Muscle of arm (tissue), 12 donors: ENCODE measurements around the gene SEL1L3. TPM values are rescaled to one million over a fixed set of nuclear protein-coding genes. Genes with fewer than 3 reads are reported as not detected.

Source experiments
- DNase-seq: peaks from one replicate; pipeline ENCODE4 v3.0.0-alpha.2; 2013
- polyA plus RNA-seq, 12 donors: library from polyadenylated mRNA; unstranded; fragments of 120-200 nt; gene quantifications; one replicate each; pipeline ENCODE4 v1.2.1, GENCODE V29; 2013; ENCODE audit not compliant: insufficient read length in 12 of 12

SEL1L3 gene
- polyA plus RNA-seq, 12 donors = 14.1 to 30.1 (median 19.5) TPM; not detected in 1

GRCh38 chr4:25795091-25795490 lies 67.7 kb downstream of the SEL1L3 start:
- DNase-seq = no peak

DNA sequence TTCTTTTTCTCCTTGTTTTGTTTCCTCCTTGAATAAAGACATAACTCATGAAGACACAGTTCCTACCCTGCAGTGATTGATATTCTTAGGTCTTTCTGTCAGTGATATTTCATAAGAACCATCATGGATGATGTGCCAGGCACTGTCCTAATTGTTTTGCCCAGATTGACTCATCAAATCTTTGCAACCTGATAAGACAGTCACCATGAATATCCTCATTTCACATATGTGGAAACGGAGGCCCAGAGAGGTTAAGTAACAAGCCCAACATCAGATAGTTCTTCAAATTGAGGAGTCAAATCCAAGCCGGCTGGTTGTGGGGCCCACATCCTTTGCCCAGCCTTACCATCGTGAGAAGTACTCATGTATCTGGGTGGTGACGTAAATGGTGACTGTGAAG lies 69.9 kb downstream of the SEL1L3 start:
- no peak for DNase-seq

- DNase-seq = no peak
Measured at GRCh38 chr4:25792200-25792791, 70.5 kb downstream of the SEL1L3 start.

- no peak for DNase-seq
Measured at GRCh38 chr4:25790024-25790423, 72.8 kb downstream of the SEL1L3 start.

- no peak for DNase-seq
Measured at GRCh38 chr4:25788703-25789238, 74.0 kb downstream of the SEL1L3 start.

- no peak for DNase-seq
Measured at GRCh38 chr4:25786497-25787065, 76.2 kb downstream of the SEL1L3 start.

DNA sequence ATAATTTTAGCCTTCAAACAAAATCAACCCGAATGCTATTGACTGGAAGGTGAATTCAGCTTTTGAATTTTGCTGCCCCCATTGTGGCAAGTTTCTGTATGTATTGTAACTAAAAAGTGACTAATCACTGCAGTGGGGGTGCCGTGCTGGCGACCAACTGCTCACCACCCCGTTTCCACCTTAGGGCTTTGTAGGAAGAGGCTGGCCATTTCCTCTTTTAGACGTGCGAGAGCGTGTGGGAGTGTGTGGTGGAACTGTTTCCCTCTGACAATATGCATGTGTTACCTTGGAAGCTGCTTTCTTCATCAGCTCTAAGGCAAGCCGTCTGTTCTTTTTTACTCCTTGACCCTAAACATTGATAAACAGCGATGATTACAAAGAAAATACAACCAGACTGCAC lies 78.8 kb downstream of the SEL1L3 start:
- DNase-seq = no peak

DNA sequence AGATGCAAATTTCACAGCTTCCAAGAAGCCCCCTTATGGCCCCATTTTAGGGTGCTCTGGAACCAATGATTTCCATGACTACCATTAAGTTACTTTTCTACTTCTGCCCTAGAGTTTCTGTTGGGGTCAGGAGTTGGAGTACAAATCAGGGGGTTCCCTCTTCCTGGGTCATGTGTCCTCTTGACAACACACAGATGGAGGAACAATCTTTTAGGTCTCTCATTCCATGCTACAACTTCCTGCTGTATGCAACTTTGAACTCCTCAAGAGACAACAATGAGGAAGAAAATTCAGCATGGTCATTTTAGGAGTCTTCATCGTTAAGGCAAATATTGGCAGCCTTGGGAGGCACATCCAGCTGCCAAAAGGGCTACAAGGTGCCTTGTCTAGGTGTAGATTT lies 79.7 kb downstream of the SEL1L3 start:
- no peak for DNase-seq

- no peak for DNase-seq
Measured at GRCh38 chr4:25782482-25782881, 80.3 kb downstream of the SEL1L3 start.

DNA sequence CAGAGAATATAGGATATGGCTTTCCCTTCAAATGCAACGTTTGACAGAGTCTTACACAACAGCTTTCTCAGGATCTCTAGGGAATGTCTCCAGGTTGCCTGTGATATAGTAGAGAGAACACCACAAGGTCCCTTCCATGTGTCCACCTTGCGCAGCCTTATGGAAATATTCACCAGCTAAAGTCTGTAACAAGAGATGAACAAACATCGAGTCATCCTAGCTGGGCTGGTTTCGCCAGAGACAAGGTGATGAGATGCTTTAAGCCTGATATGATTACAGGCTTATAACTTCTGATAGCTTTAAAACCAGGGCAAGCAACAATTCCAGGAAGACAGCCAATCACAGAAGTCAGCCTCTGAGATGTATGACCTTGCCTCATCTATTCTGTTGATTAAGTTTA lies 83.8 kb downstream of the SEL1L3 start:
- DNase-seq = no peak

DNA sequence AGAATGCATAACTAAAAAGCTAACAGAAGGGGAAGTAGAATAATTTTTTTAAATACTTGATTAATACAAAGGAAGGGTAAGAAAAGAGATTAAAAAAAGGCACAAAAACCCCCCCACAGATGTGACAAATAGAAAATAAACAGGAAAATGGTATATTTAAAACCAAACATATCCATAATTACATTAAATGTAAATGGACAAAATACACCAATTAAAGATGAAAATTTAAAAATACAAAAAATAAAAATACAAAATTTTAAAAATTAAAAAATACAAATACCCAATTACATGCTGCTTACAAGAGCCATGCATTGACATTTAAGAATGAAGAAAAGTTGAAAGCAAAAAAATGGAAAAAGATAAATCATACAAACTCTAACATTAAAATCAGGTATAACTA lies 86.0 kb downstream of the SEL1L3 start:
- no peak for DNase-seq

- DNase-seq = no peak
Measured at GRCh38 chr4:25775166-25775565, 87.6 kb downstream of the SEL1L3 start.

DNA sequence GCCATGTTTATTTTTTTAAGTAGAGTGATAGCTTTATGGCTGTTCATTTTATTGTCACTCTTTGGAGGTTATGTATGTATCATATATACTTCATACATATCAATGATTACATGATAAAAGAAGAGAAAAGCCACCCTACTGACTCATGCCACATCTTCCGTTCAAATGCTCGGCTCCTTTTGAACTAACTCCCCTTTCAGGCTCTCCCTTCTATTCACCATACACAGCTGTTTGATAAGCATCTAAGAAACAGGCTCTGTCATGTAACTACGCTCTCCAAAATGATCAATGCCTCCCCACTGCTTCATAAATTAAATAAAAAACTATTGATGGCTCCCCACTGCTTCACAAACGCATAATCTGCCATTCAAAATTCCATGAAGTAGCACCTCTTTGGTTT lies 89.4 kb downstream of the SEL1L3 start:
- DNase-seq = no peak

- no peak for DNase-seq
Measured at GRCh38 chr4:25771672-25772071, 91.1 kb downstream of the SEL1L3 start.

GRCh38 chr4:25770847-25771246 lies 91.9 kb downstream of the SEL1L3 start:
- no peak for DNase-seq

DNA sequence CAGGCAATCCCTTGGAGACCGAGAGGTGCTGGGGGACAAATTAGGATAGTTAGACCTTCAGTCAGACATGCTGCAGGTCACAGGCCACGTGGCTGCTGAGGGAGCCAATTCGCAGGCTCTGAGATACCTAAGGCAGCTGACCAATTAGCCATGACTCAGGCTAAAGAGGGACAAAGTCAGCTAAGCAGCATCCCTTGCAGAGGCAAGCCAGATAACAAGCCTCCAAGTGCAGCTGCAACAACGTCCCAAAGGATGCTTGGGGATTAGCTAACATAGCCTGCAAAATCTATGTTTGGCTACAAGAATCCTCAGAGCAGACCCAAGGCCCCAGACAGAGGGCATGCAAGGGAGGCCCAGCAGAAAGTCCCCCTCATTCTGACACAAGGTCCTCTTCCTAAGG lies 93.5 kb downstream of the SEL1L3 start:
- DNase-seq = peak; percentile 31

DNA sequence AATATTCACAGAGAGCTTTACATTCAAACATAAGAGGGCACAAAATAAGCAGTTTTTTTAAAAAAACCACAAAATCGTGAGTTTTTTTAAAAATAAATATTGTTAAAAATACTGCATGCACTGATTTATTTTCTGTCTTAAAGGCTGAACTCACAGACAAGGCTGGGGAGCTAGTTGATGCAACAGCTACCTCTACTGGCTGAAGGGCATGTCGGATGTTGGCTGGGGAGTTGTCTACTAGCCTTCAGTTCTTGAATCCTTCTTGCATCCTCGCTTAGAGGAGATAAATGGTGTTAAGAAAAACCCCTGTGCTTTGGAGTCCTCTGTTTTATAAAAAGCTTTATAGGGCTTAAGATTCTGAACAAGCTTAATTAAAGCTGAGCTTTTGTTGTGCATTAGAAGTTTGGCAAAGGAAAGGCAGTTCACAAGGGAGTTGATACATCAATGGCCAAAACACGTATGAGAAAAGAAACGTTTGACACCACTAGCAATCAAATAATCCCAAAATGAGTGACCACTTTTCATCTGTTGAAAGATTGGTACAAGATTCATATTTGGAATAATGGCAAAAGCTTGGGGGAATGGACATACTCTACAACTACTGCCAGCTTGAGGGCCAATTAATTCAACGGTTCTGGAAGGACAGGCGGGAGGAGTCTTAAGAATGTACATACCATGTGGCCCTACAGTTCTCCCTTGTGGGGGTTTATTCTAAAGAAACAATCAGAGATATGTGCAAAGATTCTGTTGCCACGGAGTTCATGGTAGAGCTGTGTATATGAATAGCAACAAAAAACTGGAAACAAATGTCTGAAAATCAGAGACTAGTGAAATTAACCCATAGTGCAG lies 94.7 kb downstream of the SEL1L3 start:
- peak; percentile 79 for DNase-seq

DNA sequence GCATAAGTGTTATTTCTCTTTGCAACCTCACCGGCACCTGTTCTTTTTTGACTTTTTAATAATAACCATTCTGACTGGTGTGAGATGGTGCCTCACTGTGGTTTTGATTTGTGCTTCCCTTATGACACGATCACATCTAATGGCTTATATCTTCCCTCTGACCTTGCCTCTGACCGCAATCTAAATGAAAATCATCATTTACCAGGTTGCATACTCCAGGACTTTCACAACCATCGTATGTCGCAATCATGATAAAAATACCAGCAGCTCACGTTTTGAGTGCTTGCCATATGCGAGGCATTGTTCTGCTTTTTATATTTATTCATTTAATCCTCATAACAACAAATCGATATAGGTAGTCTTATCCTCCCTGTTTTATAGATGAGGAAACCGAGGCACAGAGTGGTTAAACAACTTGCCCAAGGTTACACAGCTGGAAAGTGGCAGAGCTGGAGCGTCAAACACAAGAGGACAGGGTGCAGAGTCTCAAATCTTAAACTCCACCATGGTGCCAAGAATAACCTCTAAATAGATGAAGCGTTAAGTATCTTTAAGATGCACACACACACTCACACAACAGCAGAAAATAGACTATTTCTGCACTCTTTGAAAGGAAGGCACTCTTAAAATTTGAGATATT lies 102.2 kb downstream of the SEL1L3 start:
- no peak for DNase-seq

DNA sequence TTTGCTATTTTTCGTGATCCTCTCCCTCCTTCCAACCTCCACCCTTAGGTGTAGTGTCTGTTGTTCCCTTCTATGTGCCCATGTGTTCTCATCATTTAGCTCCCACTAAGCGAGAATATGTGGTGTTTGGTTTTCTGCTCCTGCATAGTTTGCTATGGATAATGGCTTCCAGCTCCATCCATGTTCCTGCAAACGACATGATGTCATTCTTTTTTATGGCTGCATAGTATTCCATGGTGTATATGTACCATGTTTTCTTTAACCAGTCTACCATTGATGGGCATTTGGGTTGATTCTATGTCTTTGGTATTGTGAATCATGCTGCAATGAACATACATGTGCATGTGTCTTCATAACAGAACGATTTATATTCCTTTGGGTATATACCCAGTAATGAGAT lies 102.7 kb downstream of the SEL1L3 start:
- DNase-seq = no peak

DNA sequence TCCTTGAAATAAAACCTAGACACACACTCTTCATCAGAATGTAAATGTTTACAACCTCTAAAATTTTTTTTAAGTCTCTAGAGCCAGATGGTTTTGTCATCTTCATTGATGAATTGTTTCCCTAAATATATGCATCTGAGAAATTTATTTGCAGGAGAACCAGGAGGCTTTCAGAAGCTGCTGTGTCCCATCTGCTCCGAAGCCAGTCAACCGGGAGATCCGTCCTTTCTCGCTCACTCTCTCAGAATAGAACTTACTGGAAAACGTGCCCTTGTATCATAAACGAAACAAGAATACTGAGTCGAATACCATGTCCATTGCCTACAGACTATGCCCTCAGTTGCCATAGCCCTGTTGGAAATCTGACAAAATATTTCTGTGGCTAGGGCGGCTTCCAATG lies 103.7 kb downstream of the SEL1L3 start:
- no peak for DNase-seq

- DNase-seq = no peak
Measured at GRCh38 chr4:25757452-25757851, 105.3 kb downstream of the SEL1L3 start.

GRCh38 chr4:25756503-25756902 lies 106.3 kb downstream of the SEL1L3 start:
- DNase-seq = no peak

- DNase-seq = no peak
Measured at GRCh38 chr4:25755911-25756310, 106.9 kb downstream of the SEL1L3 start.
